HepG2 (cell line): ENCODE results near the gene SDC1. TPM values are rescaled to one million over a fixed set of nuclear protein-coding genes. Genes with fewer than 3 reads are reported as not detected.

Source experiments
- ARNTL ChIP-seq: sonication (generic); formaldehyde crosslinking; IDR thresholded peaks from 2 replicates; pipeline ENCODE4 v1.4.0; 2020; ENCODE audit warnings: mild to moderate bottlenecking, missing genetic modification reagents
- E2F2 ChIP-seq: sonication (generic); formaldehyde crosslinking; IDR thresholded peaks from 2 replicates; pipeline ENCODE4 v1.4.0; 2020; ENCODE audit warnings: missing genetic modification reagents, borderline replicate concordance
- ELK4 ChIP-seq: sonication (generic); formaldehyde crosslinking; IDR thresholded peaks from 2 replicates; pipeline ENCODE4 v1.9.0; 2021; ENCODE audit warnings: missing genetic modification reagents, borderline replicate concordance
- FOXM1 ChIP-seq: sonication (generic); formaldehyde crosslinking; IDR thresholded peaks from 2 replicates; pipeline ENCODE4 v1.5.0; 2020; ENCODE audit warnings: missing genetic modification reagents
- FOXP4 ChIP-seq: sonication (generic); formaldehyde crosslinking; IDR thresholded peaks from 2 replicates; pipeline ENCODE4 v1.4.0; 2020; ENCODE audit warnings: missing genetic modification reagents
- HNF4A ChIP-seq: sonication (generic); formaldehyde crosslinking; IDR thresholded peaks from 2 replicates; pipeline ENCODE4 v1.4.0; 2020; ENCODE audit warnings: missing genetic modification reagents
- KDM3A ChIP-seq: IDR thresholded peaks from 2 replicates; pipeline ENCODE4 v1.6.1; 2018; ENCODE audit warnings: low read depth, missing compliant biosample characterization
- KLF15 ChIP-seq: sonication (generic); formaldehyde crosslinking; IDR thresholded peaks from 2 replicates; pipeline ENCODE4 v1.8.1; 2023; ENCODE audit warnings: borderline replicate concordance, mild to moderate bottlenecking, inconsistent platforms, missing genetic modification reagents, mixed read lengths
- MAF1 ChIP-seq: sonication (generic); formaldehyde crosslinking; IDR thresholded peaks from 2 replicates; pipeline ENCODE4 v1.5.0; 2020; ENCODE audit warnings: missing genetic modification reagents, borderline replicate concordance
- MAFF ChIP-seq: IDR thresholded peaks from 2 replicates; pipeline ENCODE4 v1.6.1; 2011; ENCODE audit warnings: low read depth, low read length, improper control_type of control experiment
- MNT ChIP-seq: fragments of 450-650 bp; IDR thresholded peaks from 2 replicates; pipeline ENCODE4 v1.6.1; 2016
- NFYC ChIP-seq: IDR thresholded peaks from 2 replicates; pipeline ENCODE4 v1.6.1; 2016; ENCODE audit warnings: missing genetic modification reagents, missing compliant biosample characterization
- PRMT3 ChIP-seq: sonication (generic); formaldehyde crosslinking; IDR thresholded peaks from 2 replicates; pipeline ENCODE4 v1.8.1; 2022; ENCODE audit warnings: low read depth, mild to moderate bottlenecking, moderate library complexity, missing genetic modification reagents, borderline replicate concordance
- RXRB ChIP-seq: IDR thresholded peaks from 2 replicates; pipeline ENCODE4 v1.6.1; 2016; ENCODE audit warnings: borderline replicate concordance, missing genetic modification reagents, missing compliant biosample characterization
- SMYD3 ChIP-seq: sonication (generic); formaldehyde crosslinking; IDR thresholded peaks from 2 replicates; pipeline ENCODE4 v1.8.1; 2023; ENCODE audit warnings: mild to moderate bottlenecking, missing genetic modification reagents
- ZBTB43 ChIP-seq: sonication (generic); formaldehyde crosslinking; conservative IDR thresholded peaks from 2 replicates; pipeline ENCODE4 v1.4.0; 2020; ENCODE audit warnings: missing genetic modification reagents
- ZBTB7B ChIP-seq: sonication (generic); formaldehyde crosslinking; IDR thresholded peaks from 2 replicates; pipeline ENCODE4 v1.4.0; 2020; ENCODE audit warnings: missing genetic modification reagents
- ZNF280B ChIP-seq: sonication (generic); formaldehyde crosslinking; IDR thresholded peaks from 2 replicates; pipeline ENCODE4 v1.5.0; 2020; ENCODE audit warnings: missing genetic modification reagents, mild to moderate bottlenecking, borderline replicate concordance
- ZNF317 ChIP-seq: sonication (generic); formaldehyde crosslinking; IDR thresholded peaks from 2 replicates; pipeline ENCODE4 v1.5.0; 2020; ENCODE audit warnings: mild to moderate bottlenecking, missing genetic modification reagents
- ZNF772 ChIP-seq: sonication (generic); formaldehyde crosslinking; IDR thresholded peaks from 2 replicates; pipeline ENCODE4 v1.5.0; 2020; ENCODE audit warnings: mild to moderate bottlenecking, missing genetic modification reagents
- ZNF776 ChIP-seq: sonication (generic); formaldehyde crosslinking; IDR thresholded peaks from 2 replicates; pipeline ENCODE4 v1.4.0; 2020; ENCODE audit warnings: mild to moderate bottlenecking, missing genetic modification reagents
- polyA plus RNA-seq, 8 experiments: library from polyadenylated mRNA; depleted of rRNA in 3 of 8; stranded (reverse) in 7 of 8; unstranded in 1 of 8; fragments of >200 nt; fragmentation: Illumina TruSeq in 4 of 8; extraction: Trizol in 4 of 8; gene quantifications; 2 replicates each; pipeline versions ENCODE4 v1.2.1 to v1.2.3, GENCODE V29; 2011 to 2016; ENCODE audit warnings: low read depth in 4 of 8, missing spikeins in 1 of 8, mixed read lengths in 1 of 8; ENCODE audit not compliant: insufficient read depth in 1 of 8
- total RNA-seq, 5 experiments: library from RNA; depleted of rRNA; stranded (reverse); fragments of >200 nt; fragmentation: Illumina TruSeq; extraction: Trizol; gene quantifications; 2 replicates each; pipeline ENCODE4 v1.2.3, GENCODE V29; 2016; ENCODE audit warnings: low read depth in 1 of 5

The SDC1 gene
- total and polyA plus RNA-seq, 2 of the 13 experiments (the other 11 are each of a cell fraction or from before 2014, with no cell fraction given), result 108 to 119 TPM

GRCh38 chr2:20224716-20225293 lies at the start of gene SDC1 (continued):
- no peak for TF ChIP-seq E2F2 (CRISPR knock-in tag)
- TF ChIP-seq ZNF776, result peak; percentile 82; the same call in 1 of the 2 replicates
- no peak for TF ChIP-seq PRMT3
- peak; percentile 76; the same call in 1 of the 2 replicates for TF ChIP-seq ZNF280B (CRISPR knock-in tag)
- peak; percentile 42; the same call in 1 of the 2 replicates for TF ChIP-seq FOXM1 (CRISPR knock-in tag)
- no peak for TF ChIP-seq MNT
- no peak for TF ChIP-seq HNF4A
- TF ChIP-seq ZNF772 (CRISPR knock-in tag), result peak; percentile 31; the same call in 1 of the 2 replicates
- TF ChIP-seq ZBTB7B, result peak; percentile 51; the same call in 1 of the 2 replicates
- no peak for TF ChIP-seq RXRB (CRISPR knock-in tag)
- TF ChIP-seq MAFF, result no peak
- TF ChIP-seq ELK4 (CRISPR knock-in tag), result no peak
- TF ChIP-seq NFYC (CRISPR knock-in tag), result no peak
- no peak for TF ChIP-seq SMYD3 (CRISPR knock-in tag)
- TF ChIP-seq ZBTB43 (CRISPR knock-in tag), result no peak
- no peak for TF ChIP-seq FOXP4
- no peak; the same call in 1 of the 2 replicates for TF ChIP-seq ARNTL
- TF ChIP-seq KLF15, result no peak; the same call in none of the 2 replicates
- no peak for TF ChIP-seq ZNF317 (CRISPR knock-in tag)
- no peak for TF ChIP-seq KDM3A (CRISPR knock-in tag)
- TF ChIP-seq MAF1 (CRISPR knock-in tag), result no peak
